ENCODE data around the gene CBFA2T2.
"Not testable (repeated sequence)": the region's sequence is repeated elsewhere in the genome, so short reads cannot be mapped to it uniquely, and the experiment has no call there.

CBFA2T2 gene

GRCh38 chr20:33630507-33630906 lies 140.6 kb downstream of the CBFA2T2 start:
- no peak for DNase-seq

DNA sequence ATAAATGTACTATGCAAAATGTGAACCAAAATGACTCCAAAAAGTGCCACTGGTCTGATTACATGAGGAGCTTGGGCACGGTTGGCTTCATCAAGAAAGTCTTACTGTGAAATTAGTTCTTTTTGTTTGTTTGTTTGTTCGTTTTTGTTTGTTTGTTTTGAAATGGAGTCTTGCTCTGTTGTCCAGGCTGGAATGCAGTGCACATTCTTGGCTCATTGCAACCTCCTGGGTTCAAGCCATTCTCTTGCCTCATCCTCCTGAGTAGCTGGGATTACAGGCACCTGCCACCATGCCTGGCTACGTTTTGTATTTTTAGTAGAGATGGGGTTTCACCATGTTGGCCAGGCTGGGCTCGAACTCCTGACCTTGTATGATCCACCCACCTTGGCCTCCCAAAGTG lies 142.0 kb downstream of the CBFA2T2 start:
- DNase-seq: not testable (repeated sequence)

- DNase-seq: no peak
Observed at GRCh38 chr20:33635341-33635740, 145.4 kb downstream of the CBFA2T2 start.

DNA sequence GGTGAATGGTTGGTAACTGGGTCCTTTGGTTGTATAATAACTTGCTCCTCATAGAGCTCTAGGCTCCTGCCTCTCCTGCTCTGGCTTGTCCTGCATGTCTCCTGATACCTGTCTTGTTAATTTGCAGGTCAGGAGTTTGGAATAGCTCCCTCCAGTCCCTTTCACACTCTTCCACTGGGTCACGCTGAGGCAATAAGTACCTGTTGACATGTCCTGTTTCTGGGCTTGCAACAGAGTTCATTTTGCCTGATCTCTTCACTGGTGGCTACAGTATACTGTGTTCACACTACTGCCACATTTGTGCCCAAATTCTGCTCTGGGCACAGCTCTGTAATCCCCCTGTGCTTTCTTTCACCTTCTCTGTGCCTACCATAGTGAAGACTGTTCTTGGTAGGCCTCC lies 146.9 kb downstream of the CBFA2T2 start:
- DNase-seq: no peak

- no peak for DNase-seq
Observed at GRCh38 chr20:33640287-33640686, 150.4 kb downstream of the CBFA2T2 start.

- DNase-seq: no peak
Observed at GRCh38 chr20:33644313-33645071, 154.6 kb downstream of the CBFA2T2 start.

GRCh38 chr20:33645072-33645358 lies 155.1 kb downstream of the CBFA2T2 start:
- no peak for DNase-seq

DNA sequence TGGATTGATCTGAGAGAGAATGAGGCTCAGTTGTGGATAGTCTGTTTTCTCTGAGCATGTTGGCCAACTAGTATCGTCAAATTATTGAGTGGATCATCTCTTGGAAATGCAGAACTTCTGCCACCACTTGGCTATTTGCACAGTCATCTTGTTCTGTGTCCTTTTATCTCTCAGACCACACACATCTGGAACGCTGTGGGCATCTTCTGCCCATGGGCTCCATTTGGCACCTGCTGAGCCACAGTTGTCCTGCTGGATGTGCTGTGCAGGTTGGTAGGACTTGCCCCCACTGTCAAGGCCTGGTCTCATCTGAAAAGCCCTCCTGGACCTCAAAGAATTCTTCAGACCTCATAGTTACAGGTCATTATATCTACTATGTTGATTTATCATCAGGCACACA lies 155.5 kb downstream of the CBFA2T2 start:
- no peak for DNase-seq

DNA sequence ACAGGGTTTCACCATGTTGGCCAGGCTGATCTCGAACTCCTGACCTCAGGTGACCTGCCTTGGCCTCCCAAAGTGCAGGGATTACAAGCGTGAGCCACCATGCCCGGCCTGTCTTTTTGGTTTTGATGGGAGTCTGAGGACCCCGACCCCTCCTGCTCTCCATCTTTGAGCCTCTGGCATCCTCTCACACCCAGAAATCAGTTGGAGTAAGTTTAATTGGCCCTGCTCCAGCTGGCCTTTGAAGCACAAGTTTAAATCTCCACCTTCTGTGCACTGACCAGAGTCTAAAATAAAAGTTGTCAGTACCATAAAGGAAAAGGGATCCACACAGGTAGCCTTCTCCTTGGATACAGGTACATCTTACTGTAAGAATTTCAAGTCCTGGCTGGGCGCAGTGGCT lies 156.3 kb downstream of the CBFA2T2 start:
- no peak for DNase-seq

GRCh38 chr20:33646959-33647602 lies 157.2 kb downstream of the CBFA2T2 start:
- DNase-seq: not testable (repeated sequence)

DNA sequence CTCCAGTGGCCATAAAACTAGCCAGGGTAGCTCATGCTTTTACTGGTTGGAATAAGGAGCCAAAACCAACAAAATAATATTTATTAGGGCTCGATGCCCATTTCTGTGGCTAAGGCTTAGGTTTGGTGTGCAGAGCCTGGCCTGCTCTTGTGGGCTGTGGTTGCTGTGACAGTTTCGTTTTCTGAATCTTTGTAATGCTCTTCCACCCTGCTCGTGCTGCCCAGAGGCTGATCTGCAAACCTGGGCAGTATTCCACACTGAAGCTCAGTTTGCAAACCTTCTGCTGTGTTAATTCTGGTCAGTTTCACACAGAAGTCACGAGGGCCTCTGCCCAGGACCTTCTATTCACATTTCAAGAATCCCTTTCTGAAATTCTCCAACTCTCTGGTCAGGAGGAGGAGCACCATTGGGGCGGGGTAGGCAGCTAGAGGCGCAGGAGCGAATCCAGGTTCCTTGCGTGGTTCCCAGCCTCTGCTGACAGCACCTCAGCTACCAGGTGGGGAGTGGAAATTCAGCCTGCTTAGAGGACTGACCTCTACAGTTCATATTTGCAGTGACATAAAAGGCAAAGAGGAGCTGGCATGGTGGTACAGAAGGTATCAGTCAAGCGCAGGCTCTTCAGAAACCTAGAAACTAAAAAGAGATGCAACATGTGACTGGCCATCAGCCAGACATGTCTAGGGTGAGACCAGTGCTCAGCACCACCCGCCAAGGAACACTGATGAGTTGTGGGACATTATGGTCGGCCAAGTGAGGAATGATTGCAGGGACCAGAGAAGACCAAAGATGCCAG lies 157.9 kb downstream of the CBFA2T2 start:
- DNase-seq: no peak

DNA sequence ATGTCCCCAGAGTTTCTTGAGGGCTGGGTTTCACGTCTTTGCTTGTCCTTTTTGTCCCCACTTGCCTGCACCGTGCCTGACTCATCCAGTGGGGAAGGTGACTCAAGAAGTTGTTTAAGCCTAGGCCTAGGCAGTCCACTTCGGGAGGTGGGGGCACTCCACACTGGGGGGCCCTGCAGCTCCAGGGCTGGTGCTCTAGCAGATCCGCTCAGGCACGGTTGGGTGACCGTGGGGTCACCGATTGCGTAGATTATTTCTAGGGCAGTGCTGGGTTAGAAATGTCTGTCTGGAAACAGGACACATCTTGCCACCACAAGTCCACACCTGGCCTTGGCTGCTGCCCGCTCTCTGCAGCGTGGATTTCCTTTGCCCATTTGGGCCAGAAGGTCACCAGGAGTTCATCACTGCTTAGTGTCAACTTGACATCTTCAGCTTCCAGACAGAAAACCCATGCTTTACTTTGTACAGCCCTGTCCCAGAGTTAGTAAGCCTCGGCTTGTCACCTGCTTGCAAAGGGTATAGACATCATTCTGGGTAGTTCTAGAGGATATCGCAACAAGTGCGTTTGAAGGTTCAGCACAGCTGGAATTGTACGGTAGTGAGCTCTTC lies 158.6 kb downstream of the CBFA2T2 start:
- DNase-seq: no peak

DNA sequence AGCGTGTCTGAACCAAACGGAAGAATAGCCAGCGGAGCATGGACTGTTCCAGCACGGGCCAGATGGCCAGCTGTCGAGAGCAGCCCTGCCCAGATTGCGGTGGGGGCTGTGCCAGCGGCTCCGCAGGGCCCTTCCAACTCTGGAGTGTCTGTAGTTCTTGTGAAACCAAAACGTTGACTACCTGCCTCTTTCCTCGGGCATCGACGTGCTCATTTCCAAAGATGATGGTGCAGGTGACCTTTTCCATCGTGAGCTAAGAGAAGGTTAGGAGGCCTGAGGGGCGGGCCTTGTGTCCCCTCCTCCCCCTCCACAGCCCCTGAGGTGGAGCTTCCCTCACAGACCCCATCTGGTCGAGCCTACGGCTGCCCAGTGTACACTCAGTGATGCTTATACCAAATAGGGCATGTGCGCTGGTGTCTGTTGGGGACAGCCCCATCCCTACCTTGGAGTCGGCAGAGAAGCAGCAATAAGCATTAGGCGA lies 159.3 kb downstream of the CBFA2T2 start:
- no peak for DNase-seq

GRCh38 chr20:33650111-33650752 lies 160.3 kb downstream of the CBFA2T2 start:
- DNase-seq: no peak

DNA sequence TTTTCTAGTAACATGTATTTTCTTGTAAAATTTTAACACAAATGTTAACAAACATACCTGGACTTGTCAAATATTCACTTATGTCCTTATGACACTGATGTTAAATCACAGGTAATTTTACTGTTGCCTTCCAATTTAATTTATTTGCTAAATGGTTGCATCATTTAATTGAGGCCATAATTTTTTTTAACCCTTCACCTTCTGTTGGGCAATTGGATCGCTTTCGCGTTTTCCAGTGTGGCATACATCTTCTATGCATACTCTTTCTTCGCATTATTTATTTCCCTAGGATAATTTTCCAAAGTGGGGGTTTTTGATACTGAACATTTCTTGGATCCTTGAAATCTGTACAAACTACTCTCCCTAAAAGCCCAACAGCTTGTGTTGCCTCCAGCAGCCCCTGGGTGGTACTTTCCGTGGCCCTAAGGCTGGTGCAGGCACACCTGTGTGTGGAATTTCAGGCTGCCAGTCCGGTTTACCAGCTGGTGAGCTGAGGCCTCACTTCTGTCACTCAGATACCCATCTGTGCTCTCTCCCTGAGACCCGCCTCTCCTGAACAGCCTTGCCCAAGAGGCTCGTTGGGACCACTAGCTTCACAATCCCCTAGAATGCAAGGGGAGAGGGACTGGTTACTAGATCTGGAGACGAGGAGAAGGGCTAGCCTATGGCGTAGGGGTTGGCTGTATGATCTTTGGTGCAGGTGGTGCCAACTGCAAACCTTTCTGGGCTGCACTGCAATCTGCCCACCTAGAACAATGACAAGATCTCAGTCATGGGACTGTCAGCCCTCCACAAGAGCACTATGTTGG lies 161.1 kb downstream of the CBFA2T2 start:
- no peak for DNase-seq

DNA sequence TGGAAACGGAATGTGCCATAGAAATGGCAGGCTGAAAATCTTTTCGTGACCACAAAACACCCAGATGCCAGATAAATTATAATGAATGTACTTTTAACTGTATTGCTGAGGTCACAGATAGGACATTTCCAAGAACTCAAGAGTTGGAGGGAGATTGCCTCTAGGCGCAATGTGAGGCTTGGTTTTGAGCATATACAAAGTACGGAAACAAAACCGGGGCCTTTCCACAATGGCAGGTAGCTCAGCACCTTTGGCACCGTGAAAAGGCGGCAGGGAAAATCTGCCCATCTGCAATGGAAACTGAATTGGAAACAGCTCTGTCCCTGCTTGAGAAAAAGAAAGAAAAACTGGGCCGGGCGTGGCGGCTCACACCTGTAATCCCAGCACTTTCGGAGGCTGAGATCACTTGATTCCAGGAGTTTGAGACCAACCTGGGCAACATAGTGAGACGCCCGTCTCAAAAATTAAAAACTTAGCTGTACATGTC lies 161.7 kb downstream of the CBFA2T2 start:
- DNase-seq: no peak

- peak; percentile 57 to 66 for DNase-seq
Observed at GRCh38 chr20:33653218-33653899, 163.5 kb downstream of the CBFA2T2 start.

- peak; percentile 72 to 79 for DNase-seq
Observed at GRCh38 chr20:33653900-33654596, 164.2 kb downstream of the CBFA2T2 start.

GRCh38 chr20:33654680-33655161 lies 164.8 kb downstream of the CBFA2T2 start:
- no peak for DNase-seq

DNA sequence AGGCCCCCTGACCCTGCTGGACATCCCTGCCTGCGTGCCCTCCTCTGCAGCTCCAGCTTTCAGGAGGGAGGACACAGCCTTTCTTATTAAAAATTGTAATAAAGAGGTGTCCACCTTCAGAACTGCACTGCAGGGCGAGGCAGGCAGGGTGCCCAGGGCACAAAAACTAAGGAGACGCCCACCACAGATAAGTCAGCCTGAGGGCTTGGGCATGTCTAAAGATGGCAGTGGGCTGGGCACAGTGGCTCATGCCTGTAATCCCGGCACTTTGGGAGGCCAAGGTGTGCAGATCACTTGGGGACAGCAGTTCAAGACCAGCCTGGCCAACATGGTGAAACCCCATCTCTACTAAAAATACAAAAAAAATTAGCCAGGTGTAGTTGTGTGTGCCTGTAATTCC lies 165.3 kb downstream of the CBFA2T2 start:
- DNase-seq: no peak
